Activated gamma-delta T cell (primary cell): ENCODE results near the gene KRTAP10-1.

ENCODE experiments used
- DNase-seq: peaks from one replicate; lab custom pipeline; 2025; lab: John Stamatoyannopoulos, UW

Gene KRTAP10-1

GRCh38 chr21:44502171-44502958, 37.6 kb downstream of the KRTAP10-1 start:
- no peak for DNase-seq

- no peak for DNase-seq
Observed at GRCh38 chr21:44500111-44500510, 39.9 kb downstream of the KRTAP10-1 start.

- no peak for DNase-seq
Observed at GRCh38 chr21:44499631-44500030, 40.4 kb downstream of the KRTAP10-1 start.

- DNase-seq = no peak
Observed at GRCh38 chr21:44499211-44499560, 40.8 kb downstream of the KRTAP10-1 start.

GRCh38 chr21:44498280-44499210, 41.5 kb downstream of the KRTAP10-1 start:
- DNase-seq = no peak

- no peak for DNase-seq
Observed at GRCh38 chr21:44497703-44498126, 42.3 kb downstream of the KRTAP10-1 start.

GRCh38 chr21:44496564-44497550, 43.1 kb downstream of the KRTAP10-1 start:
- DNase-seq = no peak

GRCh38 chr21:44495611-44496563, 44.1 kb downstream of the KRTAP10-1 start:
- DNase-seq = no peak

GRCh38 chr21:44494956-44495355, 45.0 kb downstream of the KRTAP10-1 start:
- DNase-seq = no peak

- DNase-seq = no peak
Observed at GRCh38 chr21:44494418-44494817, 45.6 kb downstream of the KRTAP10-1 start.

- DNase-seq = no peak
Observed at GRCh38 chr21:44492567-44493385, 47.2 kb downstream of the KRTAP10-1 start.

- DNase-seq = no peak
Observed at GRCh38 chr21:44490816-44491215, 49.2 kb downstream of the KRTAP10-1 start.

- no peak for DNase-seq
Observed at GRCh38 chr21:44490405-44490804, 49.6 kb downstream of the KRTAP10-1 start.

GRCh38 chr21:44489962-44490361, 50.0 kb downstream of the KRTAP10-1 start:
- no peak for DNase-seq
